SIG-M5 treated with dmso at 0.1 percent for 504 hours (cell line): ENCODE measurements around the gene PITPNC1.
"Not testable (repeated sequence)": the region's sequence is repeated elsewhere in the genome, so short reads cannot be mapped to it uniquely, and the experiment has no call there.

Source experiments
- DNase-seq: peaks from one replicate; lab custom pipeline; 2025; ENCODE audit not compliant: unreplicated experiment; lab: John Stamatoyannopoulos, UW

Gene PITPNC1

GRCh38 chr17:67639555-67639954, 262.5 kb downstream of the PITPNC1 start:
- DNase-seq = peak; percentile 3

DNA sequence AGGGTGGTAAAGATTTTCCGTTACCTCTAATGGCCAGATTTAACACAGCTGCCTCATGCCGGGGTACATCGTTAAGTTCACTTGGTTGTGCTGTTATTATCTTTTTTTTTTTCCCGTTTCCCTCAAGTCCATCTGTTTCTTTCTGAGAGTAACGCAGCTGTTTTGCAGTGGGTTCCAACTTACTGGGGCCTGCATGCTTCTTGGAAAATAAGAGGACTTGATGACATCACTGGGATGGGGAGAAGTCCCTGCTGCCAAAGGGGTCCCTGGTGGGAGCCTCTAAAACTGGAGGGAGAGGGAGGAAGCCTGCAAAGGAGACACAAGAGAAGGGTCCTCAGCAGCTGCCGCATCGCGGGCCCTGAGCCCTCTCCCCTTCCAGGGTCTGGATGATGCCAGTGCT, 262.9 kb downstream of the PITPNC1 start:
- no peak for DNase-seq

DNA sequence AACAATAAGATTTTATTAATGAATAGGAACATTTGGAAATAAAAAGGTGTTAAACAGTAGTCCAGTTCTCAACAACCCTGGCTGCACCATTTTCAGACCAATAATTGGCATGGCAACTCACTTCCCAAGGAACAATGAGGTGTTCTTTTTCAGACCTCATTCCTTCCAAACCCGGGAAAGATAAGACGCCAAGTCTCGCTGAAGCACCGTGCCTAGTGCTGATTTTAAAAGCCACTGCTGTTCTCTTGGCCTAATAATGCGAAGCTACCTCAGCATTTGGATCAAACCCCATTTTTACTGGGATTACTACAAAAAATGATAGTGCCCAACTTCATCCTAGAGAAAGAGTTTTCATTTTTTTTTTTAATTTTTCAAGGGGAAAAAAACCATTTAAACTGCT, 265.4 kb downstream of the PITPNC1 start:
- no peak for DNase-seq

DNA sequence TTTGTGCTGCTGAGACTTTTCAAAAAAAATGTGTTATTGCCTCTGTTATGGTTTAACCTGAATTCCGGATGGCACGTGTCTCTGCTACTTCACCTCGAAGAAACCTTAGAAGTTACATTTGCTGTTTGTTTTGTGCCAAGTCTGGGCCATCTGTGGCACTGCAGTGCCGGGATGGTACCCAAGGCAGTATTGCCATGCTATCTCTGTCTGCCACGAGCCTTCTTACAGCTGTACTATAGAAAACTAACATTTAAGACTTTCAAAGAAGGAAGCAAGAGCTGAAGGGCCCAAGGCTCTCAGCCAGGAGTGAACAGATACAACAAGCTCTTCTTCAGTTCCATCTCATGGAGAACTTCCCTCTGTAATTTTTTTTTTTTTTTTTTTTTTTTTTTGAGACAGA, 267.0 kb downstream of the PITPNC1 start:
- DNase-seq = no peak

- DNase-seq = not testable (repeated sequence)
Observed at GRCh38 chr17:67645195-67645594, 268.1 kb downstream of the PITPNC1 start.

GRCh38 chr17:67646472-67646871, 269.4 kb downstream of the PITPNC1 start:
- DNase-seq = no peak

DNA sequence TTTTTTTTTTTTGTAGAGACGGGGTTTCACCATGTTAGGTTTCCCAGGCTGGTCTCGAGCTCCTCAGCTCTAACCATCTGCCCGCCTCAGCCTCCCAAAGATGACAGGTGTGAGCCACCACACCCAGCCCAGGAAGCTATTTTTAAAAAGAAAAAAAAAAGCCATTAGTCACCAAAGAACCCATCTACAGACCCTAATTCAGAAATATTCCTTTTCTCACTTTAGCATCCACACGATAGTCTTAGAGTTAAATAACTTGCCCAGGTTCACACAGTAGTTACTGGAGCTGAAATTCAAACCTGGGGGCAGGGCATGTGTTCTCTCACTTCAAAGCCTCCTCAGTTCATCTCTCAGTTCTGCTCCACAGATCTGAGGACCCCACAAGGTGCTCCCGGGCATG, 270.4 kb downstream of the PITPNC1 start:
- DNase-seq = no peak

- no peak for DNase-seq
Observed at GRCh38 chr17:67648032-67648905, 271.2 kb downstream of the PITPNC1 start.

DNA sequence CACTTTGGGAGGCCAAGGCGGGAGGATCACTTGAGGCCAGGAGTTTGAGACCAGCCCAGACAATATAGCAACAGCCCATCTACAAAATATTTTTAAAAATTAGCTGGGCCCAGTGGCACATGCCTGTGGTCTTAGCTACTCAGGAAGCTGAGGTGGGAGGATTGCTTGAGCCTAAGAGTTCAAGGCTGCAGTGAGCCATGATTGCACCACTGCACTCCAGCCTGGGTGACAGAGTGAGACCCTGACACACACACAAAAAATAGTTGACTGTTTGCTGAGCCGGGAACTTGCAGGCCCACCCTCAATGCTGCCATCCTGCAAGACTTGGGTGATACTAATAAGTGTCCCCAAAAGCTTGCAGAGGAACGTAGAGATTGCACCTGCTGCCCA, 271.8 kb downstream of the PITPNC1 start:
- not testable (repeated sequence) for DNase-seq

DNA sequence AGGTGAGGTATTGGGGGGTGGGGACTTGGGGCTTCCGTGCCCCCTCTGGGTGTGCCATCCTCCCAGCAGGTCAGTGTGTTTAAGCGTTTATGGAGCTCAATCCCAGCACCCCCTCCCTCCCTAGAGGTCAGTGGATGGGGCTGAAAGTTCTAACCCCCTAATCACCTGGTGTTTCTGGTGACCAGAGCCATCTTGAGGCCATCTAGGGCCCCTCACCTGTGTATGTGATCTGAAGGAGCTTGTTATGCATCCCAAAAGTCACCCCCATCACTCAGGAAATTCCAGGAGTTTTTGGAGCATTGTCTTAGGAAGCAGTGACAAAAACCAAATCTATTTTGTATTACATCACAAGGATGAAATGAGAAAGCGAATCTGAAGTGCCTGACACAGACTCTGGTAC, 272.8 kb downstream of the PITPNC1 start:
- no peak for DNase-seq

DNA sequence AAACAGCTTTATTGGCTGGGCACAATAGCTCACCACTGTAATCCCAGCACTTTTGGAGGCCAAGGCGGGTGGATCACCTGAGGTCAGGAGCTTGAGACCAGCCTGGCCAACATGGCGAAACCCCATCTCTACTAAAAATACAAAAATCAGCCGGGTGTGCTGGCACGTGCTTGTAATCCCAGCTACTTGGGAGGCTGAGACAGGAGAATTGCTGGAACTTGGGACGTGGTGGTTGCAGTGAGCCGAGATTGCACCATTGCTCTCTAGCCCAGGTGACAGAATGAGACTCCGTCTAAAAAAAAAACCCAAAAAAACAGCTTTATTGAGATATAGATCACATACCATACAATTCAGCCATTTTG, 274.1 kb downstream of the PITPNC1 start:
- DNase-seq = not testable (repeated sequence)

- DNase-seq = no peak
Observed at GRCh38 chr17:67652433-67652832, 275.4 kb downstream of the PITPNC1 start.

DNA sequence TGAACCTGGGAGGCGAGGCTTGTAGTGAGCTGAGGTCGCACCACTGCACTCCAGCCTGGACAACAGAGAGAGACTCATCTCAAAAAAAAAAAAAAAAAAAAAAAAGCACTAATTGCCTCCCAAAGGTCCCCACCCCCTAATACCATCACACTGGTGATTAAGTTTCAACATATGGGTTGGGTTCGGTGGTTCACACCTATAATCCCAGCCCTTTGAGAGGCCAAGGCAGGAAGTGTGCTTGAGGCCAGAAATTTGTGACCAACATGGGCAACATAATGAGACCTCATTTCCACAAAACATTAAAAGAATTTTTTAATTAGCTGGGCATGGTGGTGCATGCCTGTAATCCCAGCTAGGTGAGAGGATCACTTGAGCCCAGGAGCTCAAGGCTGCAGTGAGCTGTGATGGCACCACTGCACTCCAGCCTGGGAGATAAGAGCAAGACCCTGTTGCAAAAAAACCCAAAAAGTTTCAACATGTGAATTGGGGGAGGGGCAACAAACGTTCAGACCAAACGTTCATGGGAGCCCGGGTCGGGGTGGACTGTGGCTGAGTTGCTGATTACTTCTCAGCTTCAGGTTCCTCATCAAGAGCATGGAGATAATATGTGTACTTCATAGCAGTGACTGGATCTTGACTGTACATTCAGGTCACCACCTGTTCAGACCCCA, 278.5 kb downstream of the PITPNC1 start:
- DNase-seq = peak; percentile 25

- no peak for DNase-seq
Observed at GRCh38 chr17:67656494-67657203, 279.6 kb downstream of the PITPNC1 start.

DNA sequence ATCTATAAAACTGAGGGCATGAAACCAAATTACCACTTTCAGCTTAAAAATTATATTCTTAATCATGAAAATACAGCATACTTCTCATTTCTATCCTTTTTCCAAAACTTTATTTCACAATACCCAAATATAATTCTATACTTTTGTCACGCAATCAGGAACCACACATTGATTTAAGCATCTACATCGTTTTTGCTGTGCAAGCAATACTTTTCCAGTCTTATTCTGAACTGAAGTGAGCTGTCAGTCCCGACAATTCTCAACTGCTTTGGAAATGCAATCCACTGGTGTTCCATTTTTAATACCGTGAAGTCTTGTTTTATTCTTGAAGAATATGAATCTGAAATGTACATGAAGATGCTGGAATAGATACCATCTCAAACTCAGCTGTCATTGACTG, 280.5 kb downstream of the PITPNC1 start:
- no peak for DNase-seq

GRCh38 chr17:67658265-67658664, 281.2 kb downstream of the PITPNC1 start:
- no peak for DNase-seq

GRCh38 chr17:67659028-67659427, 281.9 kb downstream of the PITPNC1 start:
- no peak for DNase-seq

- DNase-seq = no peak
Observed at GRCh38 chr17:67662712-67663111, 285.6 kb downstream of the PITPNC1 start.

GRCh38 chr17:67663457-67663856, 286.4 kb downstream of the PITPNC1 start:
- no peak for DNase-seq

- DNase-seq = no peak
Observed at GRCh38 chr17:67666028-67666427, 288.9 kb downstream of the PITPNC1 start.

DNA sequence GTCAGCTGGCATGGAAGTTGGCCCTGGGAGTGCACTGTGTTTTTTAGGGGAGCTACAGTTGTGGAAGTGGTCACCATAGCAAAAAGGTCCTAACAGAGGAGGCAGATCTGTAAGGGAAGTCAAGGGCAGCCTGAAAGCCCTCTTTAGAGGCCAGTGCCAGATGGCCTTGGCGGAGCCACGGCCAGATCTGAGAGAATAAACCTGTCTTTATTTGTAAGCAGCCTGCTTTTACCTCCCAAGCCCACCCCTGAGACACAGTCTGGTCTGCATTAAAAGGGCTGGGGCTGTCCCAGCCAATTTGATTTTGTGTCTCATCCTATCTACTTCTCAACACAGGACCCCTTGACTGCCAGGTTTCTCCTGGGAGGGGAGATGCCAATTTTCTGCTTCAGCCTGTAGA, 289.6 kb downstream of the PITPNC1 start:
- DNase-seq = no peak

DNA sequence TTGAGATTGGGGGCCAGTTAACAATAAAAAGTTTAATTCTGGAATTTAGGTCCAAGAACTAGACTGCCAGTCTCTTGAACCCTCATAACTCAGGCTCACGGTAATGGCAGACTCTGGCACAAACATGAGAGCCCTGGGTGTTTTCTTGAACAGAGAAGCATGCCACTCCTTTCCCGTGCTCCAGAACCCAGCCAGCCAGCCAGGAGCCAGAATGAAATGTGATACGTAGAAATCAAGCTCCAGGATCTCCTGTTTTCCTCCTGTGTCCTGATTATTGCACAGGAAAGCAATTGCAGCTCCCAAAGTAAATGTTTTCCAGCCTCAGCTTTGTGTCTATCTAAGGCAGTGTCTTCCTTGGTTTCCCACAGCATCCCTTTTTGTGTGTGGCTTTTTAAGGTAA, 294.4 kb downstream of the PITPNC1 start:
- peak; percentile 11 for DNase-seq
